Fibroblast of mammary gland (primary cell): ENCODE results near the gene TSPEAR.

Source experiments
- DNase-seq: peaks from one replicate; pipeline ENCODE4 v3.0.0-alpha.2; 2010; ENCODE audit warnings: low read depth
- H3K4me3 ChIP-seq: 2 replicates; pipeline ENCODE4 v1.5.1; 2011; ENCODE audit warnings: low read depth, mild to moderate bottlenecking, low read length, moderate library complexity; ENCODE audit not compliant: control insufficient read depth
- CTCF ChIP-seq: conservative IDR thresholded peaks from 2 replicates; pipeline ENCODE4 v1.5.1; 2011; ENCODE audit warnings: low read depth, low read length, inconsistent platforms; ENCODE audit not compliant: control insufficient read depth, insufficient read depth

Gene TSPEAR

DNA sequence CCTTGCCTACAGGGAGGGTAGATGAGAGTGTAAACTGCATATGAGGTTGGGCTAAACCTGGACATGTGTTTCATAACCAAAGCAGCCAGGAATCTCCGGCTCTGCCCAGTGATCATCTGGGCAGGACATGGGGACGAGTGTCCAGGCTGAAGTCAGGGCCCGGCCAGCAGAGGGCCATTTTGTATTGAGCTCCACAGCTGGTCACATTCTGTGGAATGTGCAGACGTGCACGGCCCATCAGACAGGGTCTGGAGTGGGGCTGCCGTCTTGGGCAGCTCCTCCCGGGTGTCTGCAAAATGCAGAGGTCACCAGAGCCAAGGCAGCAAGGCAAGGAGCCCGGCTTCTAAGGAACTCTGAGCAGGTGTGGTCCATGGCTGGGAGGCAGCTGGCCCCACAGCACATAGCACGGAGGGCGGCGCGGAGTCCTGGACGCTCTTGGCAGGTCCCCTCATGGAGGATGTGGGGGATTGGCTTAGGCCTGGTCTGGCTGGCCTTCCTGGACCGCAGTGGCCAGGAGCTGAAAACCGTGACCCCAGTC, 249.8 kb downstream of the TSPEAR start:
- DNase-seq, result no peak
- no peak overlapping the region for H3K4me3 ChIP-seq
- no peak for TF ChIP-seq CTCF

DNA sequence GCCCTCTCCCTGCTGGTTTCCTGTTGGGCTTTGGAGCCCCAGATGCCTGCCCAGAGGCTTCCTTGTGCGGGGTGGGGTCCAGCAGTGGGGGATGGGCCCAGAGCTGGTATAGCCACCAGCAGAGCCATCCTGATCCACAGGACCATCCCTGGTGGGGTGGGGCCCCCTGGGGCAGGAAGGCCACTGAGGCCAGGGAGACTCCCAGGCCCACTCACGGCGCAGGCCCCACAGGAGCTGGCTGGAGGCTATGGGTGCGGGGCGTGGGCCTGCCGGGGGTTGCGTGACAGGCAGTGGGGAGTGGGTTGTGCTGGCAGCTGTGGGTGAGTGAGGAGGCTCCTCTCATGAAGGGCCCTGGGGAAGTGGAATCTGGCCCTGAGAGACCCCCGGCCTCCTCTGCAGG, 250.4 kb downstream of the TSPEAR start:
- TF ChIP-seq CTCF, result no peak
- H3K4me3 ChIP-seq, result no peak overlapping the region
- DNase-seq, result no peak

GRCh38 chr21:44460441-44460755, 251.0 kb downstream of the TSPEAR start:
- H3K4me3 ChIP-seq, result no peak overlapping the region
- no peak for DNase-seq
- TF ChIP-seq CTCF, result no peak

DNA sequence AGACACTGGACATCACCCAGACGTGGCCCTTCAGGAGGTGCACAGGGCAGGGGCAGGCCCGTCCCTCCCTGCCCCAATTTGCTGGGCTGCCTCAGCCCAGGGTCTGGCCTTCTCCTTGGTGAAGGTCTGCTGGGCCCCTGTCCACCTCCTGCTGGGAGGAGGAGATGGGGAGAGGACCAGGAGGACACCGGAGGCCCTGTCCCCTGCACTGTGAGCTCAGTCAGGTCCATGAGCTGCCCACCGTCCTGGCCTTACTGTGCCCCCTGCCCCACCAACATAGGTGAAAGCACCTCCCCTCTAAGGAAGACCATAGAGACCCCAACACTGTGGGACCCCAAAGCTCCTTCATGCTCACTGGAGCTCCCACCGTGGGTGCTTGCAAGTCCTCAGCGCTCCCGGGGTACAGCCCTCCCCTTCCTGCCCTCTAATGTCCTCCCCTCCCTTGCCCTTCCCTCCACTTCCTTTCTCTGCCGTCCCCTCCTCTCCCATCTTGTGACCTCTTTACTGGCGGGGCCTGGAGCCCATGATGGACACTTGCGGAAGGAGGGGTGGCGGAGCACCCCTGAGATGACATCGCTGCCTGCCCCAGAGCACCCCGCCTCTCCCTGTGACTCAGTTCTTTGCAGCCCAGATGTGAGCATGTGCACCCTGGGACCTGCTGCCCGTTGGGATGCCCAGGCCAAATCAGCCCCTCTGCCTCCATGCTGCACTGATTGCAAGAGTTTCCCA, 251.5 kb downstream of the TSPEAR start:
- no peak for TF ChIP-seq CTCF
- no peak for DNase-seq
- H3K4me3 ChIP-seq, result no peak overlapping the region

GRCh38 chr21:44458971-44459711, 252.2 kb downstream of the TSPEAR start:
- no peak overlapping the region for H3K4me3 ChIP-seq
- no peak for TF ChIP-seq CTCF
- no peak for DNase-seq

DNA sequence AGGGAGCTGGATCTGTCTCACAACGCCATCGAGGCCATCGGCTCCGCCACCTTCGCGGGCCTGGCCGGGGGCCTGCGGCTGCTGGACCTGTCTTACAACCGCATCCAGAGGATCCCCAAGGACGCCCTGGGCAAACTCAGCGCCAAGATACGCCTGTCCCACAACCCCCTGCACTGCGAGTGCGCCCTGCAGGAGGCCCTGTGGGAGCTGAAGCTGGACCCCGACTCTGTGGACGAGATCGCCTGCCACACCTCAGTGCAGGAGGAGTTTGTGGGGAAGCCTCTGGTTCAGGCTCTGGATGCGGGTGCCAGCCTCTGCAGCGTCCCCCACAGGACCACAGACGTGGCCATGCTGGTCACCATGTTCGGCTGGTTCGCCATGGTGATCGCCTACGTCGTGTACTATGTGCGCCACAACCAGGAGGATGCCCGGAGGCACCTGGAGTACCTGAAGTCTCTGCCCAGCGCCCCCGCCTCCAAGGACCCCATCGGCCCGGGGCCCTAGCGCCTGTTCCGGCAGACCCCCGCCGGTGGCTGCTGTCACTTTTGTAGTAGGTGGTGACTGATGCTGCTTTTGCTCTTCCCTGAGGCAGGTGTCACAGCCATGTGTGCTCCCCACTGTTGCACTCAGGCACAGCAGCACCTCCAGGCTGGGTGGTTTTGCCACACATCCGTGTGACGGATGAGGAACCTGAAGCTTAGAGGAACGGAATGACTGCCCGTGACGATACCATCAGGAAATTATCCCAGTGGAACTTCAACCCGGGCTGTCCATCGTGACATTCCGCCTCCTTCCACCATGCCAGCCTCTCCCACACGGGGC, 254.2 kb downstream of the TSPEAR start:
- no peak for TF ChIP-seq CTCF
- no peak for DNase-seq
- H3K4me3 ChIP-seq, result no peak overlapping the region
